OCI-LY7 (cell line): Measurements from ENCODE around the gene SIRPA. TPM values are rescaled to one million over a fixed set of nuclear protein-coding genes. Genes with fewer than 3 reads are reported as not detected.

Experiments used
- BruUV-seq: library from RNA; stranded (reverse); fragments of 400-500 nt; replicated peaks from 2 replicates; lab custom pipeline; 2021; lab: Mats Ljungman, UMichigan
- CTCF ChIA-PET: fragments of 300-600 bp; sonication (Branson Sonifier 250); formaldehyde crosslinking; loops from one replicate; lab custom pipeline; 2022; ENCODE audit warnings: antibody characterized with exemption; ENCODE audit not compliant: unreplicated experiment; lab: Charles Lee
- POLR2A ChIA-PET: fragments of 300-600 bp; sonication (Branson Sonifier 250); formaldehyde crosslinking; loops from one replicate; lab custom pipeline; 2022; ENCODE audit warnings: antibody characterized with exemption; lab: Charles Lee
- DNase-seq: peaks from one replicate; pipeline ENCODE4 v3.0.0-alpha.2; 2015; ENCODE audit warnings: low spot score
- H2AFZ ChIP-seq: fragments of 200-600 bp; sonication (generic), shearing (Covaris generic); 2 replicates; pipeline ENCODE4 v1.6.1; 2014; ENCODE audit warnings: mild to moderate bottlenecking, antibody characterized with exemption, low read length, moderate library complexity
- H3K27ac ChIP-seq: fragments of 200-600 bp; sonication (generic); 2 replicates; pipeline ENCODE4 v1.5.1; 2014; ENCODE audit warnings: mixed run types, low read depth, mild to moderate bottlenecking, moderate library complexity, low read length, inconsistent platforms; ENCODE audit not compliant: poor library complexity, severe bottlenecking
- H3K36me3 ChIP-seq: fragments of 200-600 bp; sonication (generic); 2 replicates; pipeline ENCODE4 v1.6.1; 2014; ENCODE audit warnings: mild to moderate bottlenecking, antibody characterized with exemption, low read length, moderate library complexity, mixed read lengths; ENCODE audit not compliant: insufficient read depth
- H3K4me1 ChIP-seq: fragments of 200-600 bp; sonication (generic); 2 replicates; pipeline ENCODE4 v1.5.1; 2014; ENCODE audit warnings: mild to moderate bottlenecking, low read length; ENCODE audit not compliant: insufficient read depth, poor library complexity, severe bottlenecking
- H3K4me2 ChIP-seq: fragments of 200-600 bp; sonication (generic); 2 replicates; pipeline ENCODE4 v1.6.1; 2014; ENCODE audit warnings: mild to moderate bottlenecking, low read length
- H3K4me3 ChIP-seq: fragments of 200-600 bp; sonication (generic); 2 replicates; pipeline ENCODE4 v1.5.1; 2014; ENCODE audit warnings: mild to moderate bottlenecking, low read depth, low read length; ENCODE audit not compliant: poor library complexity, severe bottlenecking
- H3K79me2 ChIP-seq: fragments of 200-600 bp; sonication (generic); 2 replicates; pipeline ENCODE4 v1.6.1; 2016; ENCODE audit warnings: low read depth, mild to moderate bottlenecking, low read length, moderate library complexity, mixed read lengths; ENCODE audit not compliant: insufficient read depth
- H3K9me2 ChIP-seq: fragments of 200-600 bp; sonication (generic); 2 replicates; pipeline ENCODE4 v1.6.1; 2016; ENCODE audit warnings: mild to moderate bottlenecking, low read length, mixed read lengths; ENCODE audit not compliant: insufficient read depth
- H3K9me3 ChIP-seq: fragments of 200-600 bp; sonication (generic); 2 replicates; pipeline ENCODE4 v1.6.1; 2014; ENCODE audit warnings: mild to moderate bottlenecking, mixed run types, low read length, mixed read lengths
- H4K20me1 ChIP-seq: fragments of 200-600 bp; sonication (generic); 2 replicates; pipeline ENCODE4 v1.6.1; 2014; ENCODE audit warnings: mild to moderate bottlenecking, antibody characterized with exemption, low read length, moderate library complexity, mixed read lengths; ENCODE audit not compliant: insufficient read depth
- EZH2phosphoT487 ChIP-seq: fragments of 200-600 bp; sonication (generic); IDR thresholded peaks from 2 replicates; pipeline ENCODE4 v1.6.1; 2018; ENCODE audit warnings: low read depth, borderline replicate concordance, mild to moderate bottlenecking, mixed run types, antibody characterized with exemption, low read length, moderate library complexity, mixed read lengths
- intact Hi-C: fragments of 100-400 bp; cut with micrococcal nuclease; formaldehyde crosslinking; loops from one replicate; pipeline ENCODE4 v1.10.0; 2022; ENCODE audit not compliant: unreplicated experiment
- total RNA-seq, 2 experiments: library from RNA; depleted of rRNA in 1 of 2; stranded (reverse); fragments of >200 nt in 1 of 2; shearing (Covaris generic) in 1 of 2; gene quantifications; 2 replicates each; pipeline ENCODE4 v1.2.3, GENCODE V29; 2014 to 2022
- TF ChIP-seq, protein P1 (sequence below): fragments of 200-600 bp; sonication (generic); conservative IDR thresholded peaks from 2 replicates; pipeline ENCODE4 v1.5.1; 2014; ENCODE audit warnings: mild to moderate bottlenecking, antibody characterized with exemption, low read length, moderate library complexity, mixed read lengths

The SIRPA gene
- total RNA-seq, 2 experiments from 2014 or later: not detected

DNA sequence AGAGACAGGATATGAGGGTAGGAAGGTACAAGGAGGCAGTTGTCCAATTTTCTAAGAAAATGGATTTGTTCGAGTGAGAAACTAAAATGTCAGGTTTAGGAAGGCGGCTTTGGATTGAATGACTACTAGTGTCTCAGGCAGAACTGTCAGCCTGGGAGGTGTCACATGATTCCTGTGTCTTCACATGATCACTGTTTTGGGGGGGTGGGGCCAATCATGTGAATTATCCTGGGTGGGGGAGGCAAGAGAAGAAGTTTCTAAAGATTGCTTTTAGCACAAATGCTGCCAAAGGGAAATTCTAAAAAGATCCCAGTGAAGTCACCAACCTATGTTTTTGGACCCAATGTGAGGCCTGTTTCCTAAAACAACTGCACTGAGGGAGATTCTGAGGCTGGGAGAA, 2.3 kb downstream of the SIRPA start:
- DNase-seq: no peak
- Histone ChIP-seq H2AFZ (peak overlapping the region; percentile 66), H3K4me3 (peak overlapping the region; percentile 30), H3K36me3 (no peaks in the 10 kb centered on the region), H3K79me2 (no peaks in the 10 kb centered on the region), H3K9me2 (no peaks in the 10 kb centered on the region), H3K4me1 (peaks cover 19% of the 10 kb centered on the region), H3K9me3 (no peaks in the 10 kb centered on the region), H3K27ac (peak overlapping the region; percentile 35), H3K4me2 (peak overlapping the region; percentile 62), H4K20me1 (no peaks in the 10 kb centered on the region)
- CTCF ChIA-PET: no interaction called here
- TF ChIP-seq, protein P1, sequence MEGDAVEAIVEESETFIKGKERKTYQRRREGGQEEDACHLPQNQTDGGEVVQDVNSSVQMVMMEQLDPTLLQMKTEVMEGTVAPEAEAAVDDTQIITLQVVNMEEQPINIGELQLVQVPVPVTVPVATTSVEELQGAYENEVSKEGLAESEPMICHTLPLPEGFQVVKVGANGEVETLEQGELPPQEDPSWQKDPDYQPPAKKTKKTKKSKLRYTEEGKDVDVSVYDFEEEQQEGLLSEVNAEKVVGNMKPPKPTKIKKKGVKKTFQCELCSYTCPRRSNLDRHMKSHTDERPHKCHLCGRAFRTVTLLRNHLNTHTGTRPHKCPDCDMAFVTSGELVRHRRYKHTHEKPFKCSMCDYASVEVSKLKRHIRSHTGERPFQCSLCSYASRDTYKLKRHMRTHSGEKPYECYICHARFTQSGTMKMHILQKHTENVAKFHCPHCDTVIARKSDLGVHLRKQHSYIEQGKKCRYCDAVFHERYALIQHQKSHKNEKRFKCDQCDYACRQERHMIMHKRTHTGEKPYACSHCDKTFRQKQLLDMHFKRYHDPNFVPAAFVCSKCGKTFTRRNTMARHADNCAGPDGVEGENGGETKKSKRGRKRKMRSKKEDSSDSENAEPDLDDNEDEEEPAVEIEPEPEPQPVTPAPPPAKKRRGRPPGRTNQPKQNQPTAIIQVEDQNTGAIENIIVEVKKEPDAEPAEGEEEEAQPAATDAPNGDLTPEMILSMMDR: no peak
- no peak for TF ChIP-seq EZH2phosphoT487
- intact Hi-C loops: loop anchor here (5.0 kb wide), 1 partner anchor 205 kb away; the partner anchor contains the start of gene STK35
- BruUV-seq: no TSS peak
- POLR2A ChIA-PET: no interaction called here

DNA sequence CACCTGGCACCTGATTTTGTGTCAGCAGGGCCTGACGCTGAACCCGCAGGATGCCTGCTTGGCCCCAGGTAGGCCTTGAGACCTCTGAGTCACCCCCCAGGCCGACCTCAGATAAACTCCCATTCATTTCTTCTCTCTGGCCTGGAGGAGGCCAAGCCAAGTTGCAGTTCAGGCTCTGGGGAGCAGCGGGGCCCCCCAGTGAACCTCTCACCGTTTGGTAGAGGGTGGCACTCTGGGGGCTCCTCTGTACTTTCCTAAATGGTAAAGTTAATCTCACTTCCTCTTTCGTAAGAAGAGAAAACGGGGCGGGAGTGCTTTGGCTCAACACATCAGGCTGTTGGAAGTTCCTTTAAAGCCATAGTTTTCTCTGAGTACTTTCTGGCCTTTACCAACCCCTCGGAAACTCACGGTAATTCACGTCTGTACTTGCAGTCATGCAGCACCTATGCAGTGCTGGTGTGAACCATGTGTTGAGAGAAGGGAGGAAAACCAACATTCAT, 2.8 kb downstream of the SIRPA start:
- Histone ChIP-seq H3K4me2 (peak overlapping the region; percentile 62), H3K79me2 (no peaks in the 10 kb centered on the region), H3K9me3 (no peaks in the 10 kb centered on the region), H3K36me3 (no peaks in the 10 kb centered on the region), H3K9me2 (no peaks in the 10 kb centered on the region), H3K4me3 (peak overlapping the region; percentile 30), H3K4me1 (peaks cover 19% of the 10 kb centered on the region), H2AFZ (peak overlapping the region; percentile 66), H3K27ac (peak overlapping the region; percentile 35), H4K20me1 (no peaks in the 10 kb centered on the region)
- peak; percentile 73 for DNase-seq
- intact Hi-C loops: loop anchor here (5.0 kb wide), 1 partner anchor 204 kb away; the partner anchor contains the start of gene STK35
- TF ChIP-seq EZH2phosphoT487: no peak
- TF ChIP-seq, protein P1: no peak
- ChIA-PET POLR2A (no interaction called here), CTCF (no interaction called here)
- no TSS peak for BruUV-seq

DNA sequence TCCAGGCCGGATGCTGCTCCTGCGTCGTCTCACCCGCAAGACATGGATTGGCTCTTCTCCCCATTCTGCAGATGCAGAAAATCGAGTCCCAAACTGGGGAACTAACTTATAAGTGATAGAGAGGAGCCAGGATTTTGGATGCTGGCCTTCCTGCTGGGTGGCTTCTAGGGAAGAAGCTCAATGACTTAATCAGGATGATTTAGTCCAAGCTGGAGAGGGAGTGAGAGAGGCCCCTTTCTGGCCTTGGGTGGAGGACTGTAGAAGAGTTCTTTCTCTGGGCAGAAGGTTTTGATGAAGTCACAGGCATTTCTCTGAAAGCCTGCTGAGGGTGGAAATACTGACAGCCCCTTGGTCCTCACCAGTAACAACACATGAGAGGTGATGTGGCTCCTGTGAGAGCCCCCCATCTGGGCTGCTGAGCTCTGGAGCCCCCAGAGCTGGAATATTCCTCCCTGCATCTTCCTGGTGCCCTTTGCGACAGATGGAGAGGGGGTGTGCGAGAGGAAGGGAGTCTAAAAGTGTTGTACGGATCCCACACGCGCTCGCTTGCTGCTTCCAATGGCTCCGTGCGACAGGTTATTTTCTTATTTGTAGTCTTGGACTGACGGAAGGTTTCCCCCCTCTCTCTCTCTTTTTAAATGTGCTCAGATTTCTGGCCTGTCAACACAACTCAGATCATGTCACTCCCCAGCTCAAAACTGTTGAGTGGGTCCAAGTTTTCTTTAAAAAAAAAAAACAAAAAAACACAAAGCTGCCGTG, 3.5 kb downstream of the SIRPA start:
- H3K36me3 ChIP-seq: no peaks in the 10 kb centered on the region
- BruUV-seq: no TSS peak
- H3K4me1 ChIP-seq: peaks cover 19% of the 10 kb centered on the region
- H3K4me3 ChIP-seq: no peak overlapping the region
- H3K79me2 ChIP-seq: no peaks in the 10 kb centered on the region
- H3K9me3 ChIP-seq: no peaks in the 10 kb centered on the region
- peak overlapping the region; percentile 62 for H3K4me2 ChIP-seq
- POLR2A ChIA-PET: no interaction called here
- TF ChIP-seq, protein P1: no peak
- TF ChIP-seq EZH2phosphoT487: no peak
- H2AFZ ChIP-seq: peak overlapping the region; percentile 66; the same call in 1 of the 2 replicates
- CTCF ChIA-PET: interaction anchor here (1.6 kb wide), 1 partner anchor 54 kb away, joined by 3 read pairs; no protein-coding TSS in a partner anchor
- H3K9me2 ChIP-seq: no peaks in the 10 kb centered on the region
- no peaks in the 10 kb centered on the region for H4K20me1 ChIP-seq
- intact Hi-C loops: loop anchor here (5.0 kb wide), 1 partner anchor 204 kb away; the partner anchor contains the start of gene STK35
- no peak overlapping the region for H3K27ac ChIP-seq
- DNase-seq: no peak
